Activated T-cell treated with anti-CD3 and anti-CD28 coated beads, Interleukin-2, amount 50 U/mL, for 4 hours (primary cell): ENCODE data around the gene SLC6A2. TPM values are rescaled to one million over a fixed set of nuclear protein-coding genes. Genes with fewer than 3 reads are reported as not detected.
A peak's percentile ranks its signal among the peaks of the same experiment; 100 is the strongest.

Experiments
- ATAC-seq, 2 donors: fragments of 200-7000 bp; cut with Tn5 transposase; one replicate each; pipeline ENCODE4 v1.10.0; 2021
- DNase-seq: peaks from one replicate; pipeline ENCODE4 v3.0.0-alpha.2; 2020
- H3K27me3 Mint-ChIP-seq: one replicate; pipeline ENCODE4 v1.8.0; 2021; ENCODE audit warnings: low read depth, mixed read lengths
- H3K36me3 Mint-ChIP-seq: one replicate; pipeline ENCODE4 v1.8.0; 2022; ENCODE audit warnings: mixed read lengths; ENCODE audit not compliant: insufficient read depth
- H3K4me1 Mint-ChIP-seq: one replicate; pipeline ENCODE4 v1.8.0; 2021; ENCODE audit warnings: low read depth, mixed read lengths
- H3K4me3 Mint-ChIP-seq: one replicate; pipeline ENCODE4 v1.8.0; 2021; ENCODE audit warnings: mild to moderate bottlenecking, moderate library complexity, mixed read lengths
- H3K9me3 Mint-ChIP-seq: one replicate; pipeline ENCODE4 v1.8.0; 2021; ENCODE audit warnings: mixed read lengths
- total RNA-seq, 3 donors: library from RNA; stranded (reverse); gene quantifications; one replicate each; pipeline ENCODE4 v1.2.1, GENCODE V29; 2021

The SLC6A2 gene
- total RNA-seq, 3 donors from 2014 or later, result not detected

GRCh38 chr16:55701442-55702319 is 45.9 kb downstream of the SLC6A2 start:
- peak; percentile 21 to 62 for ATAC-seq
- Mint-ChIP-seq H3K9me3 (no peaks in the 10 kb centered on the region), H3K4me3 (no peak overlapping the region), H3K27me3 (peaks cover 9% of the 10 kb centered on the region), H3K36me3 (no peaks in the 10 kb centered on the region), H3K4me1 (peaks cover 2% of the 10 kb centered on the region)
- DNase-seq, result no peak

GRCh38 chr16:55703003-55704001 is 47.5 kb downstream of the SLC6A2 start:
- H3K4me3 Mint-ChIP-seq, result no peak overlapping the region
- no peaks in the 10 kb centered on the region for H3K9me3 Mint-ChIP-seq
- H3K27me3 Mint-ChIP-seq, result peaks cover 16% of the 10 kb centered on the region
- peaks cover 2% of the 10 kb centered on the region for H3K4me1 Mint-ChIP-seq
- no peak for DNase-seq
- no peak for ATAC-seq
- H3K36me3 Mint-ChIP-seq, result no peaks in the 10 kb centered on the region

GRCh38 chr16:55706739-55707384 is 51.1 kb downstream of the SLC6A2 start:
- DNase-seq (no peak), ATAC-seq (no peak)
- Mint-ChIP-seq H3K4me1 (peaks cover 2% of the 10 kb centered on the region), H3K36me3 (no peaks in the 10 kb centered on the region), H3K27me3 (peaks cover 28% of the 10 kb centered on the region), H3K4me3 (no peak overlapping the region), H3K9me3 (no peaks in the 10 kb centered on the region)

GRCh38 chr16:55709801-55710200 is 54.0 kb downstream of the SLC6A2 start:
- ATAC-seq (no peak), DNase-seq (no peak)
- H3K4me1 Mint-ChIP-seq, result peaks cover 2% of the 10 kb centered on the region
- H3K36me3 Mint-ChIP-seq, result no peaks in the 10 kb centered on the region
- peaks cover 35% of the 10 kb centered on the region for H3K27me3 Mint-ChIP-seq
- H3K9me3 Mint-ChIP-seq, result no peaks in the 10 kb centered on the region
- no peak overlapping the region for H3K4me3 Mint-ChIP-seq

GRCh38 chr16:55710466-55710865 is 54.7 kb downstream of the SLC6A2 start:
- ATAC-seq (no peak), DNase-seq (no peak)
- no peak overlapping the region for H3K4me3 Mint-ChIP-seq
- no peaks in the 10 kb centered on the region for H3K9me3 Mint-ChIP-seq
- H3K36me3 Mint-ChIP-seq, result no peaks in the 10 kb centered on the region
- peaks cover 33% of the 10 kb centered on the region for H3K27me3 Mint-ChIP-seq
- H3K4me1 Mint-ChIP-seq, result peaks cover 2% of the 10 kb centered on the region

- ATAC-seq (peak; percentile 50 to 73), DNase-seq (peak; percentile 36)
- H3K36me3 Mint-ChIP-seq, result no peaks in the 10 kb centered on the region
- no peaks in the 10 kb centered on the region for H3K9me3 Mint-ChIP-seq
- H3K27me3 Mint-ChIP-seq, result peaks cover 28% of the 10 kb centered on the region
- peaks cover 2% of the 10 kb centered on the region for H3K4me1 Mint-ChIP-seq
- no peak overlapping the region for H3K4me3 Mint-ChIP-seq
Observed at GRCh38 chr16:55711959-55712876, 56.4 kb downstream of the SLC6A2 start.

- Mint-ChIP-seq H3K9me3 (no peaks in the 10 kb centered on the region), H3K27me3 (peaks cover 25% of the 10 kb centered on the region)
Observed at GRCh38 chr16:55713103-55713502, 57.3 kb downstream of the SLC6A2 start.

GRCh38 chr16:55717326-55717725 is 61.5 kb downstream of the SLC6A2 start:
- Mint-ChIP-seq H3K36me3 (no peaks in the 10 kb centered on the region), H3K4me1 (peaks cover 2% of the 10 kb centered on the region), H3K27me3 (peaks cover 28% of the 10 kb centered on the region), H3K9me3 (peaks cover 3% of the 10 kb centered on the region), H3K4me3 (no peak overlapping the region)
- ATAC-seq (no peak), DNase-seq (no peak)

More at GRCh38 chr16:55713103-55713502, 57.3 kb downstream of the SLC6A2 start:
- H3K4me1 Mint-ChIP-seq, result peaks cover 2% of the 10 kb centered on the region
- H3K36me3 Mint-ChIP-seq, result no peaks in the 10 kb centered on the region
- DNase-seq (no peak), ATAC-seq (no peak)
- no peak overlapping the region for H3K4me3 Mint-ChIP-seq

GRCh38 chr16:55725055-55725777 is 69.4 kb downstream of the SLC6A2 start:
- Mint-ChIP-seq H3K4me1 (no peaks in the 10 kb centered on the region), H3K27me3 (peaks cover 17% of the 10 kb centered on the region), H3K9me3 (peaks cover 3% of the 10 kb centered on the region), H3K4me3 (no peak overlapping the region), H3K36me3 (no peaks in the 10 kb centered on the region)
- DNase-seq, result no peak
- no peak for ATAC-seq

GRCh38 chr16:55728797-55729196 is 73.0 kb downstream of the SLC6A2 start:
- no peaks in the 10 kb centered on the region for H3K9me3 Mint-ChIP-seq
- no peaks in the 10 kb centered on the region for H3K4me1 Mint-ChIP-seq
- H3K27me3 Mint-ChIP-seq, result peaks cover 9% of the 10 kb centered on the region
- H3K36me3 Mint-ChIP-seq, result no peaks in the 10 kb centered on the region
- no peak overlapping the region for H3K4me3 Mint-ChIP-seq
- no peak for DNase-seq
- ATAC-seq, result no peak

- H3K4me3 Mint-ChIP-seq, result no peak overlapping the region
- H3K27me3 Mint-ChIP-seq, result peaks cover 16% of the 10 kb centered on the region
- no peaks in the 10 kb centered on the region for H3K36me3 Mint-ChIP-seq
- ATAC-seq (no peak), DNase-seq (no peak)
- no peaks in the 10 kb centered on the region for H3K4me1 Mint-ChIP-seq
- no peaks in the 10 kb centered on the region for H3K9me3 Mint-ChIP-seq
Observed at GRCh38 chr16:55730115-55730514, 74.3 kb downstream of the SLC6A2 start.

- Mint-ChIP-seq H3K4me1 (no peaks in the 10 kb centered on the region), H3K36me3 (no peaks in the 10 kb centered on the region), H3K4me3 (no peak overlapping the region), H3K27me3 (peaks cover 30% of the 10 kb centered on the region), H3K9me3 (no peaks in the 10 kb centered on the region)
- DNase-seq, result no peak
- ATAC-seq, result no peak
Observed at GRCh38 chr16:55732496-55732895, 76.7 kb downstream of the SLC6A2 start.

- H3K4me1 Mint-ChIP-seq, result no peaks in the 10 kb centered on the region
- H3K9me3 Mint-ChIP-seq, result no peaks in the 10 kb centered on the region
- H3K27me3 Mint-ChIP-seq, result peaks cover 36% of the 10 kb centered on the region
- DNase-seq (no peak), ATAC-seq (no peak)
- no peaks in the 10 kb centered on the region for H3K36me3 Mint-ChIP-seq
- no peak overlapping the region for H3K4me3 Mint-ChIP-seq
Observed at GRCh38 chr16:55734665-55735064, 78.9 kb downstream of the SLC6A2 start.
